GM18499 (cell line): ENCODE measurements around the gene GALNT3.

ENCODE experiments used
- ATAC-seq: cut with Tn5 transposase; IDR thresholded peaks from one replicate; pipeline ENCODE4 v1.9.1; 2021; ENCODE audit warnings: moderate number of reproducible peaks; ENCODE audit not compliant: insufficient read depth, unreplicated experiment

GALNT3 gene

GRCh38 chr2:165757906-165758675, 36.0 kb downstream of the GALNT3 start:
- no peak for ATAC-seq

- no peak for ATAC-seq
These were observed 47.5 kb downstream of the GALNT3 start for GRCh38 chr2:165746501-165746900.

- ATAC-seq = no peak
These were observed 48.1 kb downstream of the GALNT3 start for GRCh38 chr2:165745916-165746315.

- peak; percentile 99 for ATAC-seq
These were observed 50.6 kb downstream of the GALNT3 start for GRCh38 chr2:165743442-165743841.

GRCh38 chr2:165725421-165725820, 68.6 kb downstream of the GALNT3 start:
- no peak for ATAC-seq

- no peak for ATAC-seq
These were observed 73.5 kb downstream of the GALNT3 start for GRCh38 chr2:165720511-165720910.

- no peak for ATAC-seq
These were observed 75.3 kb downstream of the GALNT3 start for GRCh38 chr2:165718610-165719210.

- ATAC-seq = no peak
These were observed 78.0 kb downstream of the GALNT3 start for GRCh38 chr2:165716091-165716490.

- no peak for ATAC-seq
These were observed 87.0 kb downstream of the GALNT3 start for GRCh38 chr2:165706960-165707487.

GRCh38 chr2:165701147-165701546, 92.9 kb downstream of the GALNT3 start:
- ATAC-seq = no peak

GRCh38 chr2:165700531-165700930, 93.5 kb downstream of the GALNT3 start:
- ATAC-seq = no peak

- ATAC-seq = no peak
These were observed 94.1 kb downstream of the GALNT3 start for GRCh38 chr2:165699946-165700345.

GRCh38 chr2:165698444-165698884, 95.6 kb downstream of the GALNT3 start:
- peak; percentile 69 for ATAC-seq

- no peak for ATAC-seq
These were observed 96.2 kb downstream of the GALNT3 start for GRCh38 chr2:165697748-165698443.
